NB4 (cell line): ENCODE measurements around the gene TAS2R14.

Experiments used
- CTCF ChIP-seq: IDR thresholded peaks from one replicate; pipeline ENCODE4 v1.5.1; 2012; ENCODE audit warnings: low read depth, low read length
- MAX ChIP-seq: IDR thresholded peaks from 2 replicates; pipeline ENCODE4 v1.6.1; 2011; ENCODE audit warnings: low read depth, low read length
- MYC ChIP-seq: IDR thresholded peaks from 2 replicates; pipeline ENCODE4 v1.6.1; 2011; ENCODE audit warnings: low read depth, low read length
- POLR2A ChIP-seq: IDR thresholded peaks from 2 replicates; pipeline ENCODE4 v1.6.1; 2011; ENCODE audit warnings: mild to moderate bottlenecking; ENCODE audit not compliant: insufficient read length; ENCODE audit errors: extremely low read depth

GRCh38 chr12:10926269-10926668 lies 12.8 kb downstream of the TAS2R14 start:
- TF ChIP-seq CTCF = no peak
- no peak for TF ChIP-seq MAX
- TF ChIP-seq POLR2A = no peak
- TF ChIP-seq MYC = no peak
